ENCODE measurements around the gene RGMA. TPM values are rescaled to one million over a fixed set of nuclear protein-coding genes. Genes with fewer than 3 reads are reported as not detected.

The RGMA gene
- polyA plus RNA-seq (2012; ENCODE audit: insufficient read depth, insufficient read length) = 3.1 TPM

DNA sequence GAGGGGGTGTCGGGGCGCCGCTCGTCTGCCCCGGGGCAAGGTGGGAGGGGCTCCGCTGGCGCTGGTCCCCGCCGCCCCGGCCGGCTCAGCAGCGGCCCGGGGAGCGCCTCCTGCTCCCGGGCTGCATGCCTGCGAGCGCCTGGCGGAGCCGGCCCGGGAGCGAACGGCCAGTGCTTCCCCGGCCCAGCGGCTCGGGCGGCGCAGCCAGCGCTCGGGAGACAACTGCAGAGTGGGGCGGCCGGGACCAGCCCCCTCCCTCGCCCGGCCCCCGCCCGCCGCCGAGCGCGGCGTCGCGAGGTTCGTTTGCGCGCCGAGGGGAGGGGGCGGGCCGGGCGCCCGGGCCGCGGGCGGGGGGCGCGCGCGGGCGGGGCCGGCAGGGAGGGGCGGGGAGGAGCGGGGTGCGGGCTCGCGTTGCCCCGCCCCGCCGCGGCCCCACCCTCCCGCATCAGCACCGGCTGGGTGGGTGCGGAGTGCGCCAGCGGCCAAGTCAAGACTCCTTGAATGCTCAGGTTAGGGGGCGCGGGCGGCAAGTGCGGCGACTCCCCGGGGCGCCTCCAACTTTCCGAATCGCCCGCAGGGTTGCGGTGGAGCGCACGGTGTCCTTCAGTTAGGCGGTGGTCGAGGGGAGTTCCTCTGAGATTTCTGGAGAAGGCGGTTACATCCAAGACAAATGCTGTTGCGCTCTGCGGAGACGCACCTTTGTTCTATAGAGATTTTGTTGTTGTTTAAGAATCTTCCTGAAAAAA is at the start of gene RGMA:
Gene RGMA (minus strand): TSS at position 231 of the 746 bp plus-strand sequence. CDS start 279 bp downstream, outside the sequence.
- DNase-seq (ENCODE audit: low read depth, low spot score) = no peak
- peak within 1 kb of the TSS; percentile 60 for H3K4me3 ChIP-seq (ENCODE audit: low read length)

GRCh38 chr15:93136606-93137005 is 47.6 kb upstream of the RGMA start:
- DNase-seq (ENCODE audit: low read depth, low spot score) = no peak
- no peak overlapping the region for H3K4me3 ChIP-seq (ENCODE audit: low read length)

DNA sequence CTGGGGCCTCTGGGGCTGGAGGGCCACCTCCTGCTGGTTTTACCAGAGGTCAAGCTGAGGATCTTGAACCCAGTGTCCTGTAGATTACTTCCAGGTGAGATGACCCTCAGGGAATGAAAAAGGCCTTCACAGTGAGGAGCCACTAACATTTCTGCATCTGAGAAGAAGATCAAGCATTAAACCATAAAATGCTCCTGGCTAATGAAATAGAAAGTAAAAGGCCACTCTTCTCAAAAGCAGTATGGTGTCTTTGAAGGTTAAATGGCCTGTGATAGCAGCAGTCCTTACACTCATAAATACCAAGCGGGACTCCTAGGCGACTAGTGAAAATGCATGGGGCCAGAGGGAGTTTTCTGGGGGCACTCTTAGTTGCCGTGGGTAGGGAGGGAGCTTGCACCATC is 47.0 kb upstream of the RGMA start:
- DNase-seq (ENCODE audit: low read depth, low spot score) = no peak
- no peak overlapping the region for H3K4me3 ChIP-seq (ENCODE audit: low read length)

GRCh38 chr15:93135459-93135858 is 46.4 kb upstream of the RGMA start:
- H3K4me3 ChIP-seq (ENCODE audit: low read length) = no peak overlapping the region
- DNase-seq (ENCODE audit: low read depth, low spot score) = no peak

DNA sequence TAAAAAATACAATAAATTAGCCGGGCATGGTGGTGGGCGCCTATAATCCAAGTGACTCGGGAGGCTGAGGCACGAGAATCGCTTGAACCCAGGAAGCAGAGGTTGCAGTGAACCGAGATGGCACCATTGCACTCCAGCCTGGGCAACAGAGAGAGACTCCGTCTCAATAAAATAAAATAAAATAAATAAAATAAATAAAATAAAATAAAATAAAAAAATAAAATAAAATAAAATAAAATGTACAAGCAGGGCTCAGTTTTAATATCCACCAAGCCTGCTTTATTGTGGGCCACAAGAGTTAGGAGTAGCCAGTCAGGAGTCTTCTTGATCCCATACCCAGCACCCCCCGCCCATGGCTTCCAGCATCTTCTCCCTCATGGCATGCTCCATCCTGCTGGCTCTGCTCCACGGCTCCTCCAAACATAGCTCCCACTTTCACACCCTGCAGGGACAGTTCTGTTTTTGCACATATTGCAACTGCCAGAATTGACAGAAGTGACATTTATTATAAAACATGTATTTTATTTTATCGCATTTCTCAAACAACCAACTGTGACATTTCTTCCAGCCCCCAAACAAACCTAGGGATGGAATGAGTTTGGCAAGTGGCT is 42.6 kb upstream of the RGMA start:
- no peak for DNase-seq (ENCODE audit: low read depth, low spot score)
- H3K4me3 ChIP-seq (ENCODE audit: low read length) = no peak overlapping the region

DNA sequence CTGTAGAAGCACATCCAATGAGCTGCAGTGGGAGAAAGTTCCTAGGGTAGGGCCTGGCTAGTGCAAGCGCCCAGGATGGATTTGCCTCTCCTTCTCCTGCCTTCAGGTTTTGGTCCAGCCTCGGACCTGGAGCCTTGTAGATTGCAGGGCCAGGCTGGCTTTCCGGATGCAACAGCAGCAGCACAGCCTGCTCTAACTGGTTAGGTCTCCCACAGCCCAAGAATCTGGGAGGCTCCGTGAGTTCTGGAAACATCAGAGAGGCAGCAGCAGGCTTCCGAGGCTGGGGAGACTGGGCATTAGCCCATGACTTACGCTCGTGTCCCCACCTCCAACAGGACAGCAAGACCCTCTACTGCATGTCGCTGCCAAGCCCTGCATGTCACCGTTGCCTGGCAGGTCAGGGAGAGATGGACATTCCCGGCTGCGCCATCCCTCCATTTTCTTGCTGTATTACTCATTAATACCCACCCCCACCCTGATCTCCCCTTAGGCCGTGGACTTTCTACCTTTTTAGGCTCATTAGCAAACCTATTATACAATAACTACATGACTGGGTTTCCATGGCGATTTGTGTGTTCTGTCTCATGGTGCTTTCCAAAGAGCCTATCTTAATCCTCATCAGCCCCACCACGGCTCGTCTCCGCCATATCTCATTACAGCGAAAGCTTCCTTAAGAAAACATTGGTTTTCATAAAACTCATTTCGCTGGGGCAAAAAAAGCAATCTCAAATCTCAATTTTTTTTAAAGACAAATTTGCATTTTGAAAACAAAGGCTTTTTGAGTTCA is 40.9 kb upstream of the RGMA start:
- no peak for DNase-seq (ENCODE audit: low read depth, low spot score)
- H3K4me3 ChIP-seq (ENCODE audit: low read length) = no peak overlapping the region

DNA sequence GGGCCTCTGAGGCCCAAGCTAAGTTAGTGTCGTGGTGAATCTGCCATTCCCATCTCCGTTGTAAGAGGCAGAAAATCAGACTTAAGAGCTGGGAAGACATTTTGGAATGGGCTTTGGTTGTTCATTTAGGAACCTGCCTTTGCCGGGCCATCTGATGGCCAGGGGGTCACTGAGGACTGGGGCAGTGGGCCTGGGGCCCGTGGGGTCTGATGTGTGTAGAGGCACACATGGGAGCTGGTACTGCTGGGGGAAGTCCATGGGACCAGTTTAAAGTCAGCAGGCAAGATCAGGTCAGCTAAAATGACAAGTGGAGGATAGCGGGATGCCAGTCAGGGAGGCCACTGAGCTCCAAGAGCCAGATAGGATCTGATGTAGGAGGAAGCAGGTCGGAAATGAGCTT is 38.3 kb upstream of the RGMA start:
- H3K4me3 ChIP-seq (ENCODE audit: low read length) = no peak overlapping the region
- no peak for DNase-seq (ENCODE audit: low read depth, low spot score)

GRCh38 chr15:93126599-93126998 is 37.6 kb upstream of the RGMA start:
- DNase-seq (ENCODE audit: low read depth, low spot score) = no peak
- no peak overlapping the region for H3K4me3 ChIP-seq (ENCODE audit: low read length)

GRCh38 chr15:93126148-93126547 is 37.1 kb upstream of the RGMA start:
- no peak overlapping the region for H3K4me3 ChIP-seq (ENCODE audit: low read length)
- DNase-seq (ENCODE audit: low read depth, low spot score) = no peak

- no peak for DNase-seq (ENCODE audit: low read depth, low spot score)
- no peak overlapping the region for H3K4me3 ChIP-seq (ENCODE audit: low read length)
Measured at GRCh38 chr15:93124126-93124525, 35.1 kb upstream of the RGMA start.

- H3K4me3 ChIP-seq (ENCODE audit: low read length) = no peak overlapping the region
Measured at GRCh38 chr15:93121973-93122910, 33.2 kb upstream of the RGMA start.

GRCh38 chr15:93121107-93121506 is 32.1 kb upstream of the RGMA start:
- H3K4me3 ChIP-seq (ENCODE audit: low read length) = no peak overlapping the region
- DNase-seq (ENCODE audit: low read depth, low spot score) = no peak

More at GRCh38 chr15:93121973-93122910, 33.2 kb upstream of the RGMA start:
- no peak for DNase-seq (ENCODE audit: low read depth, low spot score)

DNA sequence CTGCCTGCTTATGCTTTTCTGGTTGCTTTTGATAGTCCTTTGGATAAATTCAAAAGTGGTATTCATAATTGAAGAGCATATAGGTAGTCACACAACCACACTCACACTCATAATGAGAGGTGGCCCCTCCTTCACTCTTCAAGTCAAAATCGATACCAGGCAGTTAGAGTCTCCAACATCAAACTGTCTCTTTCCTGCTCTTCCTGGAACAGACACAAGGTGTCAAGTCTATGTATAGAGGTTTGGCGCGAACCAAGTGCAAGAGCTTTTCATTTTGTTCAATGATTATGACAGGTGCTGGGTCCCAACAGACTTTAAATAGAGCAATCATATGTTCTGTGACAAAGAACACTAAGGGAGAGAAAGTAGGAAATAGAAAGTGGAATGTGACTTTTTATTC is 29.9 kb upstream of the RGMA start:
- no peak overlapping the region for H3K4me3 ChIP-seq (ENCODE audit: low read length)
- peak; percentile 12 for DNase-seq (ENCODE audit: low read depth, low spot score)

- no peak for DNase-seq (ENCODE audit: low read depth, low spot score)
- H3K4me3 ChIP-seq (ENCODE audit: low read length) = no peak overlapping the region
Measured at GRCh38 chr15:93111451-93111850, 22.4 kb upstream of the RGMA start.

DNA sequence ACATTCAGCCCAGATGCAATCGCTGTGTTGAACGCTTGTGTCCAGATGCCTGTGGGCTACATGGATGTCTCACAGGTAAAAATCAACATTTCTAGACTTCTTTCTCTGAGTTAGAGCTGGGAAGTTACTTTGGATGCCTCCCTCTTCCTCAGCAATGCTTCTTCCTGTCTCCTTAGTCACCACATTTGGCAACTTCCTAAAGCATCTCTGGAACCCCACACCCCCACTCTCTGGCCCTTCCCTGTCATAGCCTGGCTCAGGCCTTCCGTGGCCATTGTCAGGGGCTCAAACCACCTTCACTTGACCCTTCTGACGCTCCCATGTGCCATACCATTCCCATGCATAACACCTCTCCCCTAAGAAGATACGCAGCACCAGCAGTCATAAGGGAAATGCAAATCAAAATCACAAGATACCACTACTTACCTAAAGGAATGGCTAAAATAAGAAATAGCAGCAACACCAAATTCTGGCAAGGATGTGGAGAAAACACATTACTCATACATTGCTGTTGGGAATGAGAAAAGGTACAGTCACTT is 21.6 kb upstream of the RGMA start:
- no peak for DNase-seq (ENCODE audit: low read depth, low spot score)
- no peak overlapping the region for H3K4me3 ChIP-seq (ENCODE audit: low read length)

DNA sequence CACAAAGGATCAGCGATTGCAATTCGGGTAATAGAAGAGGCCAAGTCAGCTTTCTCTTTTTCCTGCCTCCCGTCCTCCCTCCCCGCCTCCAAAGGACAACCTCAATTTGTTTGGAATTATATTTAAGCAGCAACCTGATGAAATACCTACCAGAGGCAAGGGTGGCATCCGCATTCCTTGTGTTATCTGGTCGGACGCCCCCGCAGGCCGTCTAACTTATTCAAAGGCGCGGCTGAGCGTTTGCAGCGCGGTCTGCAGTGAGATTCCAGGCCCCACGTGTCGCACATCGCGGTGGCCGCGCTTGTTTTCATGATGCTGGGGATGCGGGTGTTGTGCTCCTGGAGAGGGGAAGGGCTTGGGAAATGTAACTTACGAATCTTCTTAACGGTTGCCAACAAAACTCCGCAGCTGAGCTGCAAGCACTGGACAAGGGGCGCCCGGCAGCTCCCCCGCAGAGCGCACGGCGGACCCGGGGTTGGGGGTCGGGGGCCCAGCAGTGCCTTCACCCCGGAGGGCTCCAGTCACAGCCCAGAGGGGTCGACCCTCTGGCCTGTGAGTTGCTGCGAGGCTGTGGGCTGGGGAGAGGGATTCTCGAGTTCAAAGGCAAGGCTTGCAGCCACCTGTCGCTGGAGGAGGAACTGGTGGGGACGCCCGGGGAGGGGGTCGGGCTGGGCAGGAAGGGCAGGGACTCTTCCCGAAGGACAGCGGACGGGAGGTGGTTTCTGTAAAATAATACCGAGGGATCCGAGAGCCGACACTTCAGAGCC is 20.5 kb upstream of the RGMA start:
- H3K4me3 ChIP-seq (ENCODE audit: low read length) = no peak overlapping the region
- no peak for DNase-seq (ENCODE audit: low read depth, low spot score)

- peak; percentile 60 for DNase-seq (ENCODE audit: low read depth, low spot score)
- no peak overlapping the region for H3K4me3 ChIP-seq (ENCODE audit: low read length)
Measured at GRCh38 chr15:93107646-93108045, 18.6 kb upstream of the RGMA start.

DNA sequence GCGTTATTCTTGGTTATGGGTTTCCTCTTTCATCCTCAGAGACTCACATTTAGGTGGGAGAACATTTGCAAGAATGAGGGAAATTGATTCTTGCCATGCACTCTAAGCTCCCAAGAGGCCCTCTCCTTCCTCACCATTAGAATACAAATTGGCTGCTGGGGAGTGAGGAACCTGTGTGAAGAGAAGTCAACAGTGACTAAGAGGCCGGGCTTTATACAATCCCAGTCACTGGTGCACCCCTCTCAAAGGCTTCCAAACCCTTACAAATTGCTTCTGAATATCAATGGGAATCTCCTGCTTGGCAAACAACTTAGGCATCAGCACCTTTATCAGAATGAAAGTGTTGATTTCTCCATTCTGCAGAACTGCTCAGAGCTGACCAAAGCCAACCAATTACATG is 16.5 kb upstream of the RGMA start:
- H3K4me3 ChIP-seq (ENCODE audit: low read length) = no peak overlapping the region

More for the DNA sequence above, 16.5 kb upstream of the RGMA start:
- no peak for DNase-seq (ENCODE audit: low read depth, low spot score)
